Colonic mucosa (tissue), 4 donors: ENCODE data around the gene FRMD8. TPM values are rescaled to one million over a fixed set of nuclear protein-coding genes. Genes with fewer than 3 reads are reported as not detected.

Experiments
- DNase-seq: peaks from one replicate; pipeline ENCODE4 v3.0.0-alpha.2; 2020
- H3K27ac ChIP-seq: fragments of 200-600 bp; one replicate; pipeline ENCODE4 v1.8.0; 2021
- H3K27me3 ChIP-seq: fragments of 200-600 bp; one replicate; pipeline ENCODE4 v1.8.0; 2021
- H3K36me3 ChIP-seq: fragments of 200-600 bp; one replicate; pipeline ENCODE4 v1.8.0; 2021
- H3K4me1 ChIP-seq: fragments of 200-600 bp; one replicate; pipeline ENCODE4 v1.8.0; 2021; ENCODE audit warnings: mild to moderate bottlenecking
- H3K4me3 ChIP-seq: fragments of 200-600 bp; one replicate; pipeline ENCODE4 v1.8.0; 2021
- H3K9ac ChIP-seq, 2 donors: one replicate each; pipeline ENCODE4 v1.7.0; 2013; ENCODE audit warnings: control low read depth in 2 of 2, low read depth in 2 of 2, low read length in 2 of 2
- H3K9me3 ChIP-seq: fragments of 200-600 bp; one replicate; pipeline ENCODE4 v1.8.0; 2021
- CTCF ChIP-seq: fragments of 200-600 bp; IDR thresholded peaks from one replicate; pipeline ENCODE4 v1.8.0; 2022; ENCODE audit warnings: antibody characterized with exemption, mild to moderate bottlenecking
- intact Hi-C: fragments of 100-400 bp; cut with DNase I; formaldehyde crosslinking; loops from one replicate; pipeline ENCODE4 v1.14.1; 2022
- total RNA-seq, 2 donors: library from RNA; stranded (reverse); fragmentation: NEBNext Ultra II Directional in 1 of 2; extraction: Animal tissue kit (Norgen Biotek cat#: 25700) in 1 of 2; gene quantifications; one replicate each; pipeline ENCODE4 v1.2.1, GENCODE V29; 2021
- donor health status: healthy.
- donor health status: DM: no; HTN: no; CAD: no.
- donor health status: DM: no; HTN: no; CAD: no.

Gene FRMD8
- total RNA-seq, 2 donors from 2014 or later: 30.7 to 43.9 TPM

DNA sequence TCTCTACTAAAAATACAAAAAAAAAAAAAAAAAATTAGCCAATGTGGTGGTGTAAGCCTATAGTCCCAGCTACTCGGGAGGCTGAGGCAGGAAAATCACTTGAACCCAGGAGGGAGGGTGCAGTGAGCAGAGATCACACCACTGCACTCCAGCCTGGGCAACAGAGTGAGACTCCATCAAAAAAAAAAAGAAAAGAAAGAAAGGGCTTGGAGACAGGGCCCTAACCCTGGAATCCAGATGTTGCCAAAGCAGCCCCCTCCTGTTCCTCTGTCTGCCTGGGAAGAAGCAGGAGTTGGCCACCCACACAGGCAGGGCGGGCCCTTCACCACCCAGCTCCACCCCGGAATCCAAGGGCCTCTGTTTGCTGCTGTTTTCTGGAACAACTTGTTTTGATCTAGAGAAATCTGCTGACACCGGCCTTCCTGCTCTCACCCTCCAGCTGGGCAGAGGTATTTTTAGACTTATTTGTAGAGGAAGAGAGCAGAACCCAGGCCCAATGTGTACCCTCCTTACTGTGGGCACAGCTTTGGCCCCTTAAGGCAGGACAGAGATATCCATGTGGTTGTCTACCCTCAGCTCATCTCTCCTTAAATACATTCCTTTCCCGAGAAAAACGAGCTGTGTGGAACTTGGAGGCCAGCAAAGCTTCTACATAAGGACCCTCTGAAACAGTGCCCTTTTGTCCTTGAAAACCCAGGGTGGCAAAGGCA lies 33.5 kb downstream of the FRMD8 start:
- Histone ChIP-seq H3K27me3 (no peaks in the 10 kb centered on the region), H3K9ac (peak overlapping the region; percentile 100), H3K27ac (peak overlapping the region; percentile 100), H3K36me3 (no peaks in the 10 kb centered on the region), H3K9me3 (no peaks in the 10 kb centered on the region), H3K4me3 (peak overlapping the region; percentile 29), H3K4me1 (peaks cover 10% of the 10 kb centered on the region)
- intact Hi-C loops: loop anchor here (5.0 to 10.0 kb wide), 2 partner anchors 38 to 45 kb away; partner anchors contain the start of gene SLC25A45
- peak; percentile 95 for DNase-seq
- no peak for TF ChIP-seq CTCF

DNA sequence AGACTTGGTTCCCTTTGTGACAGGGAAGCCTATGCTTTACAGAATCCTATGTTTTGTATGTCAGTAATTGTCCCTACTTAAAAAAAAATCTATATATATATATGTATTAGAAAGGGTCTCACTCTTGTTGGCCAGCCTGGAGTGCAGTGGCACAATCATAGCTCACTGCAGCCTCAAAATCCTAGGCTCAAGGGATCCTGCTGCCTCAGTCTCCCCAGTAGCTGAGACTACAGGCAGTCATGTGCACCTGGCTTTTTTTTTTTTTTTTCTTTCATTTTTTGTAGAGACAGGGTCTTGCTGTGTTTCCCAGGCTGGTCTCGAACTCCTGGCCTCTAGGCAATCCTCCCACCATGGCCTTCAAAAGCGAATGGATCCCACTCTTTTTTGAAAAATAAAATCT lies 34.1 kb downstream of the FRMD8 start:
- DNase-seq: no peak
- no peak for TF ChIP-seq CTCF
- intact Hi-C loops: no loop called here
- peaks cover 10% of the 10 kb centered on the region for H3K4me1 ChIP-seq
- peak overlapping the region; percentile 100 for H3K9ac ChIP-seq
- no peaks in the 10 kb centered on the region for H3K27me3 ChIP-seq
- no peaks in the 10 kb centered on the region for H3K36me3 ChIP-seq
- H3K4me3 ChIP-seq: no peak overlapping the region
- H3K9me3 ChIP-seq: no peaks in the 10 kb centered on the region
- H3K27ac ChIP-seq: peak overlapping the region; percentile 100

GRCh38 chr11:65420979-65421793 lies 34.7 kb downstream of the FRMD8 start:
- peak overlapping the region; percentile 72 for H3K4me3 ChIP-seq
- intact Hi-C loops: no loop called here

GRCh38 chr11:65421794-65422632 lies 35.6 kb downstream of the FRMD8 start:
- peak; percentile 98 for DNase-seq
- no peaks in the 10 kb centered on the region for H3K36me3 ChIP-seq
- no peaks in the 10 kb centered on the region for H3K27me3 ChIP-seq
- H3K4me1 ChIP-seq: peaks cover 10% of the 10 kb centered on the region
- intact Hi-C loops: loop anchor here (2.0 kb wide), 1 partner anchor 83 kb away; no protein-coding TSS in a partner anchor
- peak overlapping the region; percentile 100 for H3K27ac ChIP-seq
- TF ChIP-seq CTCF: no peak
- H3K9ac ChIP-seq: peak overlapping the region; percentile 100
- H3K9me3 ChIP-seq: no peaks in the 10 kb centered on the region
- peak overlapping the region; percentile 72 for H3K4me3 ChIP-seq

More at GRCh38 chr11:65420979-65421793, 34.7 kb downstream of the FRMD8 start:
- no peaks in the 10 kb centered on the region for H3K27me3 ChIP-seq
- H3K27ac ChIP-seq: peak overlapping the region; percentile 100
- no peaks in the 10 kb centered on the region for H3K9me3 ChIP-seq
- no peak for TF ChIP-seq CTCF
- peaks cover 10% of the 10 kb centered on the region for H3K4me1 ChIP-seq
- no peaks in the 10 kb centered on the region for H3K36me3 ChIP-seq
- peak; percentile 96 for DNase-seq
- peak overlapping the region; percentile 100 for H3K9ac ChIP-seq
